Activated CD4-positive, CD25-positive, alpha-beta regulatory T cell treated with anti-CD3 and anti-CD28 coated beads, Interleukin-2, amount 50 U/mL, for 16 hours (primary cell): ENCODE data around the gene FAM117B.
"Not testable (repeated sequence)": the region's sequence is repeated elsewhere in the genome, so short reads cannot be mapped to it uniquely, and the experiment has no call there.

Experiments used
- DNase-seq: peaks from one replicate; pipeline ENCODE4 v3.0.0-alpha.2; 2020; ENCODE audit warnings: low read depth, low spot score

The FAM117B gene

DNA sequence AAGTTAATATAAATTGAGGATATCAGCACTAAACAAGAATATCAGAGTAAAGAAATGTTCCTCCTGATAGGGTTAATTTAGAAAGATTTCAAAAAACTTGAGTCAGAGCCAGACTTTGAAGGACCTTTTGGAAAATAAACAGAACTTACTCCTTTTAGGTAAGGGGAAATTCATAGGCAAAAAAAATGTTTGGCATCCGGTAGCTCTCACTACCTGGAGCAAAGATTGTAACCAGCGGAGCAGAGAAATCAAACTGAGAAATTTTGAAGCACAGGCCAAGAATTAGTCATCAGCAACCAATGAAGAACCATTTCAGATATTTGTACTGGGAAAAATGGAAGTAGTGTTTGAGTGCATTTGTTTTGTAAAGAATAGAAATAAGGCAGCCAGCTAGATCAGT is 123.8 kb downstream of the FAM117B start:
- no peak for DNase-seq

DNA sequence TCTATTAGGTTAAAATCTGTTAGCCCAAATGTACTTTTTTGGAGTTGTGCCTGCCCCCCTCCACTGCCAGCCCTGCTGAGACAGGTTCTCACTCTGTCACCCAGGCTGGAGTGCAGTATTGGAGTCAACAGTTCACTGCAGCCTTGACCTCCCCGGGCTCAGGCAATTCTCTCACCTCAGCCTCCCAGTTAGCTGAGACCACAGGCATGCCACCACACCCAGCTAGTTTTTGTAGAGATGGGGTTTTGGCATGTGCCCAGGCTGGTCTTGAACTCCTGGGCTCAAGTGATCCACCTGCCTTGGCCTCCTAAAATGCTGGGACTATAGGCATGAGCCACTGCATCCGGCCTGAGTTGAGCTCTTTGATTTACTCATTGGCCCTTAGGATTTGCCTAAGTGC is 126.1 kb downstream of the FAM117B start:
- DNase-seq: no peak

DNA sequence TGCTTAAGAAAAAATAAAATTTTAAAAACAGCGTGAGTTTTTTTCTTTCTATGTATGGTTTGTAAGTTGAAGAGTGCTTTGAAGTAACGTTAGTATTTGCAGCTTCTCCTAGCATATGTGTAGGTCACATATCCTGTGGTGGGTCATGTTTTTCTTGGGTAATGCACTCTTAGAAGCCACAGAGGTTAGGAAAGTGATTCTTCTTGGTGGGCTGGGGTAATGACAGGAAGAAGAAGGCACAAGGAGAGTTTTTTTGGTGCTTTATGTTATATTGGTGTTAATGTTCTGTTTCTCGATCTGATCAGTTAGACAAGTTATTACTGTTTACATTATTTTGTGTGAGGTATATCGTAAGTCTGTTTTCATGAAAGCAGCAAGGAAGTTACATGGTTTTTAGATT is 127.8 kb downstream of the FAM117B start:
- DNase-seq: no peak

DNA sequence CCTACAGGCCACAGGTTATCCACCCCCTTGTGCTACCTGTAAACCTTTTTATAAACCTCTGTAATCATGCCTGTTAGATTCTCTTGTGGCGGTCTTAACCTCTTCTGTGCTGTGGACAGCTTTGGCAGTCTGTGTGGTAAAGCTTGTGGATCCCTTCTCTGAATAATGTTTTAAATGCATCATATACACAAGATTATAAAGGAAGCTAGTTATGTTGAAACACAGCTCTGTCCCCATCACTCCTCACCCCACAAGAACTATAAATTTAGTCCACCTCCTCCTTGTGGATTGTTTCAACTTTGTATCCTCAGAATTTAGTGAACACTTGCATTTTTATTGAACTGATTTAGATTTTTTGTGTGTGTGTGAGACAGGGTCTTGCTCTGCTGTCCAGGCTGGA is 129.1 kb downstream of the FAM117B start:
- no peak for DNase-seq

DNA sequence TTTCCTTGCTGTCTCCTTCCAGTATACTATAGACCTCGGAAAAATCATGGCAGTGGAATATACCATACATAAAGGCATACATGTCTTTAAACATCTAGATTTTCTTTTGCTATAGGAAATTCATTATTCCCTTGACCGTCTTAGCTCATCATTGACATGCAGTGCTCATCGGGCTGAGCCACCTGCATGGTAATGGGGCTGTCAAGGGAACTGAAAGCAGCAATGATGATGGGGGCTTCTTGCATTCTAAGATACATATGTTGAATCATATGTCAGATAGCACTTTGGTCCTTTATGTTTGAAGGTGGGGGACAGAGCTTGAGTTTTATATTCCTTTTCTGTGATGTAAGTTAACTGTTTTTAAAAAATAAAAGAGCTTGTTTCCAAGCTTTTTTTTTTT is 130.2 kb downstream of the FAM117B start:
- no peak for DNase-seq

DNA sequence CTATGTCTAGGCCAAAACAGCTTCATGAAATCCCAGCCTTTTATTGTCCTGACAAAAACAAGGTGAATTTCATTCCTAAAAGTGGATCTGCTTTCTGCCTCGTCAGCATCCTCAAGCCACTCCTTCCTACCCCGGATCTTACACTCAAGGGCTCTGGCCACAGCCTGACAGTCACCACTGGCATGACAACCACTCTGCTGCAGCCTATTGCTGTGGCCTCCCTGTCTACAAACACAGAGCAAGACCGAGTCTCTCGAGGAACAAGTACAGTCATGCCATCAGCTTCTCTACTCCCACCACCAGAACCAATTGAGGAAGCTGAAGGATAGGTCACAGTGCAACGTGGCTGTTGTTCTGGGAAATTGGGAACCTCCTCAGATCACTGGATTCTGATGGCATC is 130.7 kb downstream of the FAM117B start:
- DNase-seq: no peak

DNA sequence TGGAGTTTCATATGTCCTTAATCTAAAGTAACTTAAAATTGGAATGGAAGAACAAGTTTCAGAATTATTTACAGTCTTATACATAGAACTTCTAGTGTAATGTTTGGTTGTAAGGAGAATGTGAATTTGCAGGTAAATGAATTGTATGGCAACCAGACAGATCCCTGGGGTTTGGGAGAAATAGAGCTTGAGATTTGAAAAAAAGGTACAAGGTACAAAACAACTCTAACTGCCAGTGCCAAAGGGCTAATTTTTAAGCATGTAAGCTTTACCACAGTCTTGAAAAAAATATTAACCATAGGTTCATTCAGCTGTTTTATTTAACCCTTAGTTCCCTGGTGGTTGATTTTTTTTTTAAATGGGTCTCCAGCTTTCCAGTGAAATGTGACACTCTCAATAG is 133.5 kb downstream of the FAM117B start:
- DNase-seq: no peak

DNA sequence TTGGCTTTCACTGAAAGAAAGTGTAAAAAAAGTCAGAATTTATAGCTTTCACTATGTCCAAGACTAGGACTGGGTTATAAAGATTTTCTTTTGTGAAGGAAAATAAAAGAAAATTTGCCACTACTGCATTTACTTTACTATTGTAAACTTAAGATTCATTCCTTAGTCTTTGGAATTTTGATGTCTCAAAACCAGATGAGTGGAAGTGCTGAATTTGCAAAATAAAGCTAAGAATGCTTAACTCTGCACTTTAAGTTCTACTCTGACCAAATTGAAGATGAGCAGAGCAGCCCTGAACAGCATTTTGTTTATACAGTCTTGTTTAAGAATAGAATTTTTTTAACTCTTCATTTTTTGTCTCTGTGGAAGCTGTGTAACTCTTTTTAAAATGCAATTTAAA is 134.4 kb downstream of the FAM117B start:
- DNase-seq: no peak

DNA sequence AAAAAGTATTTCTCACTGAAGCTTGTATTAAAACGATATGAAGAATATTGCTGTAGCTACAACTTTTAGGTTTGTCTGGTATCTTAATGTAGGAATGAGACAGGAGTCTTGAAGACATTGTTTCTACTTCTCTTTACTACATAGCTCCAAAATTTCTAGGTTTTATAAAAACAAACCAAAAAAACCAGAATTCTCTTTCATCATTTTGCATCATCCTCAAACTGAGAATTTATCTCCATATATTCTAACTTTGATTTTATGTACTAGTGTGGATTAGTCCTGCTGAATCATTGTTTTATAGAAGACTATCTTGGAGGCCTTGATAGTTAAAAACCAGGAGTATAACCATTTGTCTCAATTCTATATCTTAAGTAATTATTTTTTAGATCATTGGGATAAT is 136.6 kb downstream of the FAM117B start:
- DNase-seq: no peak

DNA sequence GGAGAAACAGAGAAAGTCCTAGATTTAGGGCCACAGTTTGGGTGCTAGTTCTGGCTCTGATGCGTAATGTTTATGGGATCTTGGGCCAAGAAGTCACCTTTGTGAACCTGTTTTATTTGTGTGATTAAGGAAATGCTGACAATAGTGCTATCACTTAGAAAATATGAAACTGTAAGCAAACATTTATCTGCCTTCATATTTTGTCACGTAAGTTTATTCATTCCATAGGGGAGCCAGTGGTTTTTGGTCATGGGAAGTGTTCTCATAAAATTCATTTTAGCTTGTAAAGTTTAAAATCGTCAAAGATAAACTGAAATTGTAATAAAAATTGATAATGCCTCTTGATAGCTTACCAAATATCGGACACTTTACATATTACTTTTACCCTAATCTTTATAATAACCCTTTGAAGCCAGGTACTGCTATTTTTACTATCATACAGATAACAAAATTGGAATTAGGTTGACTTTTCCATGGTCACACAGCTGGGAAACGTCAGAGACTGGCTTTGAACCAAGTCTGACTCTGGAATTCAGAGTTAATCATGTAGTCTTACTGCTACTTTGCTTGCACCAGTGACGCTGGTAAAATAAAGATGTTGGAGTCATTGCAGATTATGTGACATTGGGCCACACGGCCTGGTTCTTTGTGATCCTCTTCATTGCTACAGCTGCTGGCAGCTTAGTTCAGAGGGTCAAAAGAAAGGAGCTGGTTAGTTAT is 137.1 kb downstream of the FAM117B start:
- no peak for DNase-seq

DNA sequence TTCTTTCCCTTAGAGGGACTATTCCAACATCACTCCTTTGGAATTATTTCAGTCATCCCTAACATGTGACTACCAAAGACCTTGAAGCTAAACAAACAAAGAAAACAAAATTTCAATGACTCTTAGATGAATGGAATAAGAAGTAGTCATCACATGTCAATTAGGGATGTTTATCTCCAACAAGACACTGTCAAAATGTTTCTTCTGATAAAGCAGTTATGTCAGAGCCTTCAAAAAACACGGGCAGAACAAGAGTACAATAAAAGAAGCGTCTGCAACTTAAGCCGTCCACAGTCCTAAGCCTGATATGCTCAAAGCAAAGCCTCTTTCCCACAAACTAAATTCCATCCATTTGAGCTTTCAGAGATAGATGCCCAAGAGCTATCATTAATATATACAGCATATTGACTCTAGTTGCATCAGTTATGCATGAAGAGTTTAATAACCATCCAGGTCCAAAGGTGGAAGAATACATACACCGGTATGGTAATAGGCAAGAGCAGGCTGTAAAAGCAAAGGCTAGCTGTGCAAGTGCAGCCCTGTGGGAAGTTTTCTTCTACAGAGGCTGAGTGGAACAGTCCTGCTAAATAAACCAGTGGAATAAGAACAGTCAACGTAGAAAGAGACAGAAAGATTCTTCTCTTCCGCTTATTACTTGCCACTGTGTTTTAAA is 138.7 kb downstream of the FAM117B start:
- DNase-seq: no peak

DNA sequence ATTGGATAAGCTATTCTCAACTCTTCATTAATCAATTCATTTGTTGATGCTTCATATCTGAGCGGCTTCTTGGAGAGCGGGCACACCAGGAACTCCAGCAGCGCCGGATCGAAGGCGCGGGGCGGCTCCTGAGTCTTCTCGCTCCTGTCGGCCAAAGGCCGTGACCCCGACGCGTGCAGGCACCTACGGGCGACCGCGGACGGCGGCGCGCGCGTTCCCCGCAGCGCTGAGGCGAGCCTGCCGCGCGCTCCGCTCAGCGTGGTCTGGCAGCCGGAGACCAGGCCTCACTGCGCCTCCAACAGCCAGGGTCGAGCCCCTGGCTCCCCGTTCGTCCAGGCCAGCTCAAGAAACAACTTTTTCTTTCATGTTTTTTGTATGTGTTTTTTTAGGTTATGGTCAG is 139.3 kb downstream of the FAM117B start:
- no peak for DNase-seq

DNA sequence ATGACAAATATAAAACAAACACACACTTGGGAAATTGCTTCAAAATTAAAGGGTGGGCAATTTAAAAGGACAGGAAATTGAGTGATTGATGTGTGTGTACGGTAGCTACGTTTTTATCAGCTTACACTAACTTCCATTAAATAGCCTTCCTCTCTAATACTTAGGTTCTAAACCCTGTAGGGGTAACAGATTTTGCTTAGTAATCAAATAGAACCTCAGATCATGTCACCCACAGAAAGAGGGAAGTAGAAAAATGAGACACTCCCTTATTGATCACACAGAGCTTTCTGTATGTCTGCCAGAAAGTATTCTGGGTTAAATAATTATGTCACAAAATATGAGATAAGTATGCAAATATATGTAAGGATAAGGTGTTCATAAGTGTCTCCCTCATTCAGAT is 143.4 kb downstream of the FAM117B start:
- DNase-seq: no peak

DNA sequence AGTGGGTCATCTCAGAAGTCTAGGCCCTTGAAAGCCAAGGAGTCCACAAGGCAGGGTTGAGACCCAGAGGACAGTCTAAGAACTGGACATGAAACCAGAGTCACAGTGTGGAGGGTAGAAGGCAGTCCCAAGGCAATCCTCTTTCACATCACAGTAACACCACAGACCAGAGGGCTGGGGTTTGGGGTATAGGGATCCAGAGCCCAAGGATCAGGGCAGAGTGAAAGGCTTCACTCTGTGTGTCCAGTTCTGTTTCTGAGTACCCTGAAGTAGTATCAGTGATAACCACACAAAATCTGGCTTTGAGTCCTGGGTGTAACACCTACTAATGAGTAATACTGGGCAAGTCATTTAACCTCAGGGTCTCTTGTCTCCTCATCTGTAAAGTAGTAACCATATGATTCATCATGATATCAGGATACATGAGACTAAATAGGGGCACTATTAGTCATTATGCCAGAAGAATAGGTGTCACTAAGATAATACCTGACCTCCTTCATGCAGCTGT is 145.8 kb downstream of the FAM117B start:
- DNase-seq: no peak

DNA sequence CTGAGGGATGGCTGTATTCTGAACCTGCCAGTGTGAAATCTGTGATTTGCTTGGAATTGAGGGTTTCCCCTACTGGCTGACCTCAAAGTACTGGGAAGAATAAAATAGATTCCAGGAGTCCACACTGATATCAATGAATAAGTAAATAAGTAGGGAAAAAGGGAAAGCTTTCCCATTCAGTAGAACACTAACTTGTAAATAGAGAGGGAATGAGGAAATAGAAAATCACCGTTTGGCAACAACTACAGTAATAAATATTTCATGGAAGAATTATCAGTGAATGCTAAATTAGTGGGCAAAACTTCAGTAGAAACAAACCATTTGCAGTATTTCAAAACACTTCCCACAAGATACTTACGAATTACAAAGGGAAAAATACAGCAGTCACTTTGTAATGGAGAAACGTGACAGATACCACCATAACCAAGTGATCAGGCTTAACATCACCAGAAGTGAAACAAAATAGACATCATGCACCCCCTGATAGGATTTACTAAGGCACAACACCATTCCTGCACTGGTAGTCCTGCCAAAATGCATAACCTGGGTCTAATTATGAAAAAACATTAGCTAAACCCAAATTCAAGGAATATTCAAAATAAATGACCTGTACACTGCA is 148.3 kb downstream of the FAM117B start:
- DNase-seq: no peak

DNA sequence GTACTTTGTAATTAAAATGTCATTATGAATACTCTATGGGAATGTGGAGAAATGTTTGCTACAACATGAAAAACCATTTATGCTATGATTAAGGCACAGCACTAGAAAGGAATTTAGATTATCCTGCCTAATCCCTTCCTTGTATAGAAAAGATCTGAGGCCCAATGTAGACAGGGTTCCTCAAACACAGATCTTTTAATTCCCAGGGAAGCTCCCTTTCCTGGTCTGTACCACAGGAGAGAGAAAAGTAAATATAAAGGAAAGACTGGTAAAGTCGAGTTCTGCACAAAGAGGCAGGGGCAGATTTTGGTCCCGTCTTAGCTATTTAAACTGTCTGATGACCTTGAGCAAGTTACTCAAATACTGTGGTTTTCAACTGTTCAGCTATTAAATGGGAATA is 152.1 kb downstream of the FAM117B start:
- DNase-seq: no peak

DNA sequence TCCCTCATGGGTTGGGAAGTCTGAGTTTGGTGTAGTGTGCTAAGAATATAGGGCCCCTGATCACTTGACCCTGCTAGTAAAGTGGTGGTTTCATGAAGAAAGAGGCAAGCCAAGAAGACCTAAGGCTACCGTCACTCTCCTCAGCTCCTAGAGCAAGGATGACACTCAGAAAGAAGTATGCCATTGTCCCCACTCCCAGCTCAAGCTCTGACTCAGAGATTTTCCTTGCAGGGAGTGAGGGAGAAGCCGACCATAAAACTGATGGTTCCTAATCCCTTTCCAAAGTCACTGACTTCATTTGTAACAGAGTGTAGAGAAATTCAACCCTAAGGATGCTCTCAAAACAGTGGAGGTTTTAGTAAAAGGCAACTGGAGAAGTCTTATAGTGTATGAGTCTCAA is 155.9 kb downstream of the FAM117B start:
- DNase-seq: no peak

DNA sequence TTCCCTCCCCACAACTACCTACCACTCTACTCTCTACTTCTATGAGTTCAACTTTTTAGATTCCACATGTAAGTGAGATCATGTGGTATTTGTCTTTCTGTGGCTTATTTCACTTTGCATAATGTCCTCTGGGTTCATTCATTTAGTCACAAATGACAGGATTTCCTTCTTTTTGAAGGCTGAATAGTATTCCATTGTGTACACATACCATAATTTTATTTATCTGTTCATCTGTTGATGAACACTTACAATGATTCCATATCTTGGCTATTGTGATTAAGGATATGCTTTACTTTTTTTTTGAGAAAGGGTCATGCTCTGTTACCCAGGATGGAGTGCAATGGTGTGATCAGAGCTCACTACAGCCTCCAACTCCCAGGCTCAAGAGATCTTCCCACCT is 163.2 kb downstream of the FAM117B start:
- no peak for DNase-seq

DNA sequence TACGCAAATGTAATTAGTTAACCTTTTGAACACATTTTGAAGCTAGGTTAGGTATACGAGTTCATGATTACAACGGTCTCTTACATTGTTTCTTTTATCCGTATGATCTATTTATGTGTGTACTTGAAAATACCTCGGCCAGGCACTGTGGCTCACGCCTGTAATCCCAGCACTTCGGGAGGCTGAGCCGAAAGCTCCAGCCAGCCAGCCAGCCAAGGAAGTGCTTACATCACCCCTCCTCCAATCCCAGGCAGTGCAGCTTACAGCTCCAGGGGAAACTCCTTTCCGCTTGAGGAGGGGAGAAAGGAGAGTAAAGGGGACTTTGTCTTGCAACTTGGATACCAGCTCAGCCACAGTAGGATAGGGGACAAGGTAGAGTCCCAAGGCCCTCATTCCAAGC is 171.1 kb downstream of the FAM117B start:
- not testable (repeated sequence) for DNase-seq

DNA sequence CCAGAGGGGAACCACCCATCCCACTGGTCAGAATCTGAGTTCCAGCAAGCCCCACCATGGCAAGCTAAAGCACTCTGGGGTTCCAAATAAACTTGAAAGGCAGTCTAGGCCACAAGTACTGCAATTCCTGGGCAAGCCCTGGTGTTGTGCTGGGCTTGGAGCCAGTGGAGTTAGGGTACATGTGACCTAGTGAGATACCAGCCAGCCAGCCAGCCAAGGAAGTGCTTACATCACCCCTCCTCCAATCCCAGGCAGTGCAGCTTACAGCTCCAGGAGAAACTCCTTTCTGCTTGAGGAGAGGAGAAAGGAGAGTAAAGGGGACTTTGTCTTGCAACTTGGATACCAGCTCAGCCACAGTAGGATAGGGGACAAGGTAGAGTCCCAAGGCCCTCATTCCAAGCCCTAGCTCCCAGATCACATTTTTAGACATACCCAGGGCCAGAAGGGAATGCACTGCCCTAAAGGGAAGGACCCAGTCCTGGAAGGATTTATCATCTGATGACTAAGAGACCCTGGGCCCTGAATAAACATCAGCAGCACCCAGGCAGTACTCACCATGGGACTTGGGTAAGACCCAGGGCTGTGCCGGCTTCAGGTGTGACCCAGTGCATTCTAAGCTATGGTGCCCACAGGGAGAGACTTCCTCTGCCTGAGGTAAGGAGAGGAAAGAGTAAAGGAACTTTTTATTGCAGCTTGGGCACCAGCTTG is 172.8 kb downstream of the FAM117B start:
- DNase-seq: not testable (repeated sequence)

DNA sequence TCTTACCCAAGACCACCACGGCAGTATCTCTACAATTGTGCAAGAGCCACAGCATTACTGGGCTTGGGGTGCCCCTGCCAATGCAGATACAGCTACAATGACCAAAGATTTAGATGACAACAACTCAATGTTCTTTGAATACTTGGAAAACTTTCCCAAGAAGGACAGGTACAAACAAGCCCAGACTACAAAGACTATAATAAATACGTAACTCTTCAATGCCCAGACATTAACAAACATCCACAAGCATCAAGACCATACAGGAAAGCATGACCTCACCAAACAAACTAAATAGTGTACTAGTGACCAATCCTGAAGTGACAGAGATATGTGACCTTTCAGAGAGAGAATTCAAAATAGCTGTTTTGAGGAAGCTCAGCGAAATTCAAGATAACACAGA is 174.0 kb downstream of the FAM117B start:
- no peak for DNase-seq

DNA sequence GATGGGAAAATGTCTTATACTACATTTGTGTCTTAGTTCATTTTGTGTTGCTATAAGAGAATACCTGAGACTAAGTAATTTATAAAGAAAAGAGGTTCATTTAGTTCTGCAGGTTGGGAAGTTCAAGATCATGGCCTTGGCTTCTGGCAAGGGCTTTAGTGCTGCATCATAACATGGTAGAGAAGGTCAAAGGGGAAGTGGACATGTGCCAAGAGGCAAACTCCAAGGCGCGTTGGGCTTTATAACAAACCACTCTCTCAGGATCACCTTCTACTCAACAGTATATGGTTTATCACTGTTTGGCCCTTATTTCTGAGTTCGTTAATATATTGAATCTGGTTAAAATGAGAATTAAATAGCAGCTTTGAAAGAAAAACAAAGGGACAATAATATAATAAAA is 178.6 kb downstream of the FAM117B start:
- DNase-seq: no peak
